ENCODE results near the gene MSH5. TPM values are rescaled to one million over a fixed set of nuclear protein-coding genes. Genes with fewer than 3 reads are reported as not detected.

The MSH5 gene
- total and polyA plus RNA-seq, 7 donors = 1.4 to 3.0 (median 1.8) TPM

DNA sequence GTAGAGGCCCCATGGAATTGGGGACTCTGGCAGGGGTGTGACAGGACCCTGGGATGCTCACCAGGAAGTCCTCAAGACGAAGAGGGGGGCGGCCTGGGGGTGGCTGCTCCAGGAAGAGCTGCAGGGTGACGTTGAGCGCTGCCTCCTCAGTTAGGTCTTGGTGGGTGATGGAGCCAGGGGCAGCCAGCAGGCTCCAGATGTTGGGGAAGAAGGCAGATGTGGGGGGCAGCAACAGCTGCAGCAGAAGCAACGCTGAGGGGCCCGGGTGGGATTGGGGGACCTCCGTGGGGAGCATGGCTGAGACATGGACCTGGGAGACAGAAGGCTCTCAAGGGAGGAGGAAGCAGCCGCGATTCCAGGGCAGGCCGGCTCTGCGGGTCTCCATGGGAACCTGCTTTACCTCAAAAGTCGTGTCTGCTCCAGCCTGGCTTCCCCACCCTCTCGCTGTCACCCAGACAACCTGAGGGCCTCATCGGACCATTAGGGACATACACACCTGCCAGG, 36.7 kb downstream of the MSH5 start:
- Histone ChIP-seq H3K27me3 (ENCODE audit: insufficient read depth in 3 of 3, low read length in 2 of 3) (no peaks in the 10 kb centered on the region), H3K4me1 (peaks cover 17% of the 10 kb centered on the region), H3K27ac (peak overlapping the region; percentile 88), H3K9me3 (no peaks in the 10 kb centered on the region), H3K36me3 (ENCODE audit: insufficient read depth in 1 of 2, low read depth in 1 of 2) (peaks cover 0 to 36% of the 10 kb centered on the region in 2 donors), H3K4me3 (peak overlapping the region; percentile 55)
- intact Hi-C loops (cut with DNase I) = loop anchor here (2.0 to 10.0 kb wide), 2 partner anchors 54 to 88 kb away; partner anchors contain the start of gene NEU1 (in 1 of the 2)
- peak in 1 of 4 donors; percentile 3 for ATAC-seq
- TF ChIP-seq, protein P1, sequence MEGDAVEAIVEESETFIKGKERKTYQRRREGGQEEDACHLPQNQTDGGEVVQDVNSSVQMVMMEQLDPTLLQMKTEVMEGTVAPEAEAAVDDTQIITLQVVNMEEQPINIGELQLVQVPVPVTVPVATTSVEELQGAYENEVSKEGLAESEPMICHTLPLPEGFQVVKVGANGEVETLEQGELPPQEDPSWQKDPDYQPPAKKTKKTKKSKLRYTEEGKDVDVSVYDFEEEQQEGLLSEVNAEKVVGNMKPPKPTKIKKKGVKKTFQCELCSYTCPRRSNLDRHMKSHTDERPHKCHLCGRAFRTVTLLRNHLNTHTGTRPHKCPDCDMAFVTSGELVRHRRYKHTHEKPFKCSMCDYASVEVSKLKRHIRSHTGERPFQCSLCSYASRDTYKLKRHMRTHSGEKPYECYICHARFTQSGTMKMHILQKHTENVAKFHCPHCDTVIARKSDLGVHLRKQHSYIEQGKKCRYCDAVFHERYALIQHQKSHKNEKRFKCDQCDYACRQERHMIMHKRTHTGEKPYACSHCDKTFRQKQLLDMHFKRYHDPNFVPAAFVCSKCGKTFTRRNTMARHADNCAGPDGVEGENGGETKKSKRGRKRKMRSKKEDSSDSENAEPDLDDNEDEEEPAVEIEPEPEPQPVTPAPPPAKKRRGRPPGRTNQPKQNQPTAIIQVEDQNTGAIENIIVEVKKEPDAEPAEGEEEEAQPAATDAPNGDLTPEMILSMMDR (IDR thresholded peaks at IDR 0.05) = no peak
- 34 to 35% (median 35%) methylated on average over 13 to 14 of the region's 14 CpGs for WGBS, 3 donors
- DNase-seq = no peak

DNA sequence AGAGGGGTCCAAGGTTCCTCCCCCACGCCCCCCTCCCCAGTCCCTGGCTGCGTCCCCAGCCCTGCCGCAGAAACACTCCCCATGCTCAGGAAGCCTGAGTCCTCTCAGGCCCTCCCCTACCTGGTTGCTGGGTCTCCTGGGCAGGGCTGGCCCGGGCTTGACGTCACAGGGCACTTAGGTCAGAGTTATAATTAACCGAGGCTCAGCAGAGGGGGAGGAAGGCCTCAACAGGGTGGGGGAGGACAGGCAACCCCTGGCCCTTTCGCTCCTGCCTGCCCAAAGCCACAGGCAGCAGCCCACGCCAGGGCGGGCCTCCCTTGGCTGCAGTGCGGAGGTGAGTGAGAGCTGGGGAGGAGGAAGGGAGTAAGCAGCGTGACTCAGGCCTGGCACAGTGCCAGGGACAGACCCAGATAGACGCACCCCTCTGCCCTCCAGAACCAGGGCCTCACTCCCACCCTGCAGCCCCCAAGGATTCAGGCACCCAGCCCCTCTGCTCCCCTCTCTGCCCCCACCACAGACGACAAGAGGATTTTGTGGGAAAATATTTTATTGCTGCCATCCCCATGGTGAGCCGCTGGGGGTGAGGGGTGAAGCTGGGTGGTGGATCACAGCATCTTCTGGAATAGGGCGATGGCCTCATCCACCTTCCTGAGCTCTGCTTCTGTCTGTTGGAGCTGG, 37.3 kb downstream of the MSH5 start, which contains the start of gene VWA7:
VWA7 (minus strand) TSS at position 340 of the 678 bp plus-strand sequence. CDS start 549 bp downstream, outside the sequence.
- Histone ChIP-seq H3K4me1 (peaks cover 17% of the 10 kb centered on the region), H3K4me3 (peak within 1 kb of the TSS; percentile 55), H3K27me3 (ENCODE audit: insufficient read depth in 3 of 3, low read length in 2 of 3) (no peaks in the 10 kb centered on the region), H3K9me3 (no peaks in the 10 kb centered on the region), H3K27ac (peak within 1 kb of the TSS; percentile 88), H3K36me3 (ENCODE audit: insufficient read depth in 1 of 2, low read depth in 1 of 2) (peaks cover 0 to 42% of the 10 kb centered on the region in 2 donors)
- TF ChIP-seq, protein P1 (IDR thresholded peaks at IDR 0.05) = no peak
- DNase-seq = peak; percentile 73 to 86
- intact Hi-C loops (cut with DNase I) = loop anchor here (2.0 to 10.0 kb wide), 2 partner anchors 54 to 88 kb away; partner anchors contain the start of gene NEU1 (in 1 of the 2)
- peak; percentile 80 to 89 (median 86) for ATAC-seq
- WGBS, 3 donors = 13 to 16% (median 14%) methylated on average over 11 to 15 of the region's 15 CpGs

DNA sequence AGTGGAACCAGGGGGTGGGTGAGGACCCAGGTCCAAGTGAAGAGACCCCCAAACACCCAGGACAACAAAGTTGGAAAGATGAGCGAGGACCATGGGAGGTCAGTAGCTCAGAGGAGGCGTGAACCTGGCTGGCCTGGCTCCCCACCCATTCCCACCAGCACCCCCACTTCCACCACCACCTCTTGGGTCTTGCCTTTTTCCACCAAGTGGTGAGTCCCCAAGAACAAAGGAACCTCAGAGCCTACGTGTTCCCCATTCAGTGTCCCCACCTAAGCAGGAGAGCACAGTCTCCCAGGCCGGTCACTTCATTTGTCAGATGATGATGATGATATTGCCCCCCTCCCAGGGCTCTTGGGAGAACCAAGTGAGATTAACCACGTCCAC, 37.9 kb downstream of the MSH5 start:
- DNase-seq (no peak), ATAC-seq (no peak)
- Histone ChIP-seq H3K27ac (peak overlapping the region; percentile 88), H3K4me1 (peaks cover 17% of the 10 kb centered on the region), H3K27me3 (ENCODE audit: insufficient read depth in 3 of 3, low read length in 2 of 3) (no peaks in the 10 kb centered on the region), H3K36me3 (ENCODE audit: insufficient read depth in 1 of 2, low read depth in 1 of 2) (peaks cover 0 to 47% of the 10 kb centered on the region in 2 donors), H3K4me3 (peak overlapping the region; percentile 55), H3K9me3 (no peaks in the 10 kb centered on the region)
- 85 to 96% (median 91%) methylated on average over 5 of the region's 5 CpGs for WGBS, 3 donors
- TF ChIP-seq, protein P1 (IDR thresholded peaks at IDR 0.05) = no peak
- intact Hi-C loops (cut with DNase I) = loop anchor here (2.0 to 10.0 kb wide), 2 partner anchors 53 to 87 kb away; partner anchors contain the start of gene NEU1 (in 1 of the 2)

DNA sequence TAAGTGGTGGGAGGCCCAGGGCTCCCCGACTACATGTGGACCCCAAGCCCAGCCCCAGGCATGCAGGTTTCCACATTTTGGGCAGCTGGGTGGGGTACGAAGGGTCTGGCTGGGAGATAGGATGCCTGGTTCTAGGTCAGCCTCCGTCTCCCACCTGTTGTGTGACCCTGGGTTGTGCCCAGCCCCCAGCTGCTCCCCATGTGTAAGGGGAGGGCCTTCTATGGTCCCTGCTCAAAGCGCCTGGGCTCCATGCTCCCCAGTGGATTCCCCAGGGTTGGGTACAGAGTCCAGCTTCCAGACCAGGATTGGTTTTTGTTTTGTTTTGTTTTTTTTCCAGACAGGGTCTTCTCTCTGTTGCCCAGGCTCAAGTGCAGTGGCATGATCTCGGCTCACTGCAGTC, 38.4 kb downstream of the MSH5 start:
- H3K27me3 ChIP-seq (ENCODE audit: insufficient read depth in 3 of 3, low read length in 2 of 3) = no peaks in the 10 kb centered on the region
- TF ChIP-seq, protein P1 (IDR thresholded peaks at IDR 0.05) = no peak
- peaks cover 0 to 53% of the 10 kb centered on the region in 2 donors for H3K36me3 ChIP-seq (ENCODE audit: insufficient read depth in 1 of 2, low read depth in 1 of 2)
- peaks cover 17% of the 10 kb centered on the region for H3K4me1 ChIP-seq
- 86 to 89% (median 86%) methylated on average over 5 of the region's 5 CpGs for WGBS, 3 donors
- DNase-seq (no peak), ATAC-seq (no peak)
- H3K4me3 ChIP-seq = no peak overlapping the region
- intact Hi-C loops (cut with DNase I) = loop anchor here in 1 of 2 donors (10.0 kb wide), 1 partner anchor 87 kb away; the partner anchor contains the start of gene NEU1
- peak overlapping the region; percentile 88 for H3K27ac ChIP-seq
- no peaks in the 10 kb centered on the region for H3K9me3 ChIP-seq

All from psoas muscle (tissue), 8 donors.